Measurements from ENCODE around the gene GULP1. TPM values are rescaled to one million over a fixed set of nuclear protein-coding genes. Genes with fewer than 3 reads are reported as not detected.
A peak's percentile ranks its signal among the peaks of the same experiment; 100 is the strongest.

GULP1 gene
- total RNA-seq, 1 donor: 21.7 TPM

DNA sequence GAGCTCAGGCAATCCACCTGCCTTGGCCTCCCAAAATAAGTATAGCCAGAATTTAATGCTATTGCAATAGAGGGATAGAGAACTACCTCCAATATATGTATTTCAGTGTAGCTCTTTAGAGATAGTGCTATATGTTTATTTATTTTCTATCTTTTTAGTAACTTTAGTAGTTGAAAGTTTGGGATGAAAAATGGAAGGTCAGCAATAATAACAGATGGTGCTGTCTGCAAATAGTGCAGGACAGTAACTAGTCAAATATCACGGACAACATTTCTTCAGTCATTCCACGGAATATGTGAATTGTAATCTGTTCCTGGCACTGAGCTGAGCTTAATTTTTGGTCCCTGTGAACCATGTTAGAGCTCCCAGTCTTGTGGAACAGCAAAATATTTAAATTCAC lies 43.2 kb upstream of the GULP1 start:
- Histone ChIP-seq H3K4me1 (ENCODE audit: insufficient read depth, low read length) (no peaks in the 10 kb centered on the region), H2AFZ (ENCODE audit: low read length) (no peak overlapping the region), H4K20me1 (ENCODE audit: insufficient read depth, low read length) (no peaks in the 10 kb centered on the region), H3K36me3 (ENCODE audit: insufficient read depth, low read length) (no peaks in the 10 kb centered on the region), H3K79me2 (ENCODE audit: insufficient read depth, low read length) (no peaks in the 10 kb centered on the region), H3K4me2 (ENCODE audit: insufficient read depth, low read length) (no peak overlapping the region), H3K27me3 (ENCODE audit: insufficient read depth, low read length) (no peaks in the 10 kb centered on the region), H3K4me3 (ENCODE audit: insufficient read depth, low read length) (no peak overlapping the region), H3K9me3 (ENCODE audit: low read depth, low read length) (no peaks in the 10 kb centered on the region), H3K27ac (ENCODE audit: low read depth, low read length) (no peak overlapping the region)
- DNase-seq (ENCODE audit: insufficient read length, low spot score, missing footprints): no peak
- TF ChIP-seq, protein P1, sequence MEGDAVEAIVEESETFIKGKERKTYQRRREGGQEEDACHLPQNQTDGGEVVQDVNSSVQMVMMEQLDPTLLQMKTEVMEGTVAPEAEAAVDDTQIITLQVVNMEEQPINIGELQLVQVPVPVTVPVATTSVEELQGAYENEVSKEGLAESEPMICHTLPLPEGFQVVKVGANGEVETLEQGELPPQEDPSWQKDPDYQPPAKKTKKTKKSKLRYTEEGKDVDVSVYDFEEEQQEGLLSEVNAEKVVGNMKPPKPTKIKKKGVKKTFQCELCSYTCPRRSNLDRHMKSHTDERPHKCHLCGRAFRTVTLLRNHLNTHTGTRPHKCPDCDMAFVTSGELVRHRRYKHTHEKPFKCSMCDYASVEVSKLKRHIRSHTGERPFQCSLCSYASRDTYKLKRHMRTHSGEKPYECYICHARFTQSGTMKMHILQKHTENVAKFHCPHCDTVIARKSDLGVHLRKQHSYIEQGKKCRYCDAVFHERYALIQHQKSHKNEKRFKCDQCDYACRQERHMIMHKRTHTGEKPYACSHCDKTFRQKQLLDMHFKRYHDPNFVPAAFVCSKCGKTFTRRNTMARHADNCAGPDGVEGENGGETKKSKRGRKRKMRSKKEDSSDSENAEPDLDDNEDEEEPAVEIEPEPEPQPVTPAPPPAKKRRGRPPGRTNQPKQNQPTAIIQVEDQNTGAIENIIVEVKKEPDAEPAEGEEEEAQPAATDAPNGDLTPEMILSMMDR (IDR thresholded peaks at IDR 0.05; ENCODE audit: extremely low read depth, low read depth, low read length): no peak

DNA sequence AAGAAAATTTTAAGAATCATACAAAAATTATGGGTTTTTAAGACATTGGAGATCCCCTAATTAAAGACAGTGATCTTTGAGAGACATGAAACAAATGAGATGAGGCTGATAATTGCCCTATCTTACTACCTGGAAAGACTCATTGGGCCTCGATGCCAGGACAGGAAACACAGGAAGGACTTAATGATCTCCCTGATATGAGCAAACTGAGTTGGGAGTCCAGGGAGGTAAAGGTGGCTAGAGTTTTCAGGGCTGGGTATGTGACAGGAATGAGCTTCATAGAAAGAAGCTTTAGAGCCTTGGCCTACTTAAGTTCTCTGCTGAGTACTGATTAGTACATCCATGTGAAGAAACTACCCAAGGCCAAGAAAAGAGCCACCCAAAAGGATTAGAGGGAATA lies 40.6 kb upstream of the GULP1 start:
- TF ChIP-seq, protein P1 (IDR thresholded peaks at IDR 0.05; ENCODE audit: extremely low read depth, low read depth, low read length): no peak
- Histone ChIP-seq H3K27ac (ENCODE audit: low read depth, low read length) (no peak overlapping the region), H3K4me3 (ENCODE audit: insufficient read depth, low read length) (no peak overlapping the region), H3K79me2 (ENCODE audit: insufficient read depth, low read length) (no peaks in the 10 kb centered on the region), H3K4me1 (ENCODE audit: insufficient read depth, low read length) (no peaks in the 10 kb centered on the region), H3K36me3 (ENCODE audit: insufficient read depth, low read length) (no peaks in the 10 kb centered on the region), H3K4me2 (ENCODE audit: insufficient read depth, low read length) (no peak overlapping the region), H3K9me3 (ENCODE audit: low read depth, low read length) (no peaks in the 10 kb centered on the region), H4K20me1 (ENCODE audit: insufficient read depth, low read length) (no peaks in the 10 kb centered on the region), H2AFZ (ENCODE audit: low read length) (no peak overlapping the region), H3K27me3 (ENCODE audit: insufficient read depth, low read length) (no peaks in the 10 kb centered on the region)
- DNase-seq (ENCODE audit: insufficient read length, low spot score, missing footprints): no peak

DNA sequence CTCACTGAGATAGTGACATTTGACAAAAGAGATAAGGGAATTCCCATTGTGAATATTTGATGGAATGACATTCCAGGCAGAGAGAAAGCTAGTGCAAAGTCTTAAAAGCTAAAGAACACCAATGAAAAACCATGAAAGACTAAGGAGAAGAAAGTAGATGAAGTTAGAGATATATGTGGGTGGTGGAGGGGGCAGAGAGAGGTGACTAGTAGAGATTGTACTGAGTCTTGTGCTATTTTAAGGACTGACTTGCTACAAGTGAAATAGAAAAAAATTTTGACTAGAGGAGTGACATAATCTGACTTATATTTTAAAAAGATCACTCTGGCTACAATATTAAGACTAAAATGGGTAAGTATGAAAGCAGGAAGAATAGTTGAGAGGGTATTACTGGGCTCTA lies 35.3 kb upstream of the GULP1 start:
- Histone ChIP-seq H3K79me2 (ENCODE audit: insufficient read depth, low read length) (no peaks in the 10 kb centered on the region), H4K20me1 (ENCODE audit: insufficient read depth, low read length) (no peaks in the 10 kb centered on the region), H3K4me2 (ENCODE audit: insufficient read depth, low read length) (no peak overlapping the region), H3K9me3 (ENCODE audit: low read depth, low read length) (no peaks in the 10 kb centered on the region), H3K36me3 (ENCODE audit: insufficient read depth, low read length) (no peaks in the 10 kb centered on the region), H3K27ac (ENCODE audit: low read depth, low read length) (no peak overlapping the region), H2AFZ (ENCODE audit: low read length) (peak overlapping the region; percentile 17), H3K27me3 (ENCODE audit: insufficient read depth, low read length) (no peaks in the 10 kb centered on the region), H3K4me1 (ENCODE audit: insufficient read depth, low read length) (no peaks in the 10 kb centered on the region), H3K4me3 (ENCODE audit: insufficient read depth, low read length) (no peak overlapping the region)
- no peak for DNase-seq (ENCODE audit: insufficient read length, low spot score, missing footprints)
- TF ChIP-seq, protein P1 (IDR thresholded peaks at IDR 0.05; ENCODE audit: extremely low read depth, low read depth, low read length): no peak

DNA sequence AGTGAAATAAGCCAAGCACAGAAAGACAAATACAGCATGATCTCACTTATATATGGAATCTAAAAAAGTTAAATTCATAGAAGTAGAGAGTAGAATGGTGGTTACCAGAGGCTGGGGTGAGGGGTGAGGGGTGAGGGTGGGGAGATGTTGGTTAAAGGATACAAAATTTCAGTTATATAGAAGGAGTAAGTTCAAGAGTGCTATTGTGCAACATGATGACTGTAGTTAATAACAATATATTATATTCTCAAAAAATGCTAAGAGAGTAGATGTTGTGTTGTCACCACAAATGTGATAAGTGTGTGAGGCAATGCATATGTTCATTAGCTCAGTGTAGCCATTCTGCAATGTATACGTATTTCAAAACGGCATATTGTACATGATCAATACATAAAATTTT lies 26.4 kb upstream of the GULP1 start:
- no peak overlapping the region for H3K4me3 ChIP-seq (ENCODE audit: insufficient read depth, low read length)
- H3K79me2 ChIP-seq (ENCODE audit: insufficient read depth, low read length): no peaks in the 10 kb centered on the region
- TF ChIP-seq, protein P1 (IDR thresholded peaks at IDR 0.05; ENCODE audit: extremely low read depth, low read depth, low read length): no peak
- DNase-seq (ENCODE audit: insufficient read length, low spot score, missing footprints): no peak
- no peaks in the 10 kb centered on the region for H3K36me3 ChIP-seq (ENCODE audit: insufficient read depth, low read length)
- H3K27me3 ChIP-seq (ENCODE audit: insufficient read depth, low read length): no peaks in the 10 kb centered on the region
- H4K20me1 ChIP-seq (ENCODE audit: insufficient read depth, low read length): no peaks in the 10 kb centered on the region
- H3K4me2 ChIP-seq (ENCODE audit: insufficient read depth, low read length): no peak overlapping the region
- no peaks in the 10 kb centered on the region for H3K4me1 ChIP-seq (ENCODE audit: insufficient read depth, low read length)
- no peak overlapping the region for H2AFZ ChIP-seq (ENCODE audit: low read length)
- H3K9me3 ChIP-seq (ENCODE audit: low read depth, low read length): no peaks in the 10 kb centered on the region
- H3K27ac ChIP-seq (ENCODE audit: low read depth, low read length): no peak overlapping the region
